GM19455 (cell line): ENCODE data around the gene RAPGEF2.

Experiments used
- ATAC-seq: cut with Tn5 transposase; IDR thresholded peaks from one replicate; pipeline ENCODE4 v1.9.1; 2021; ENCODE audit not compliant: unreplicated experiment

RAPGEF2 gene

GRCh38 chr4:159395693-159396092, 292.8 kb downstream of the RAPGEF2 start:
- ATAC-seq, result no peak

- ATAC-seq, result no peak
Observed at GRCh38 chr4:159396151-159396550, 293.3 kb downstream of the RAPGEF2 start.

- ATAC-seq, result no peak
Observed at GRCh38 chr4:159398236-159398638, 295.4 kb downstream of the RAPGEF2 start.

GRCh38 chr4:159400558-159401225, 297.8 kb downstream of the RAPGEF2 start:
- no peak for ATAC-seq

- no peak for ATAC-seq
Observed at GRCh38 chr4:159401226-159401712, 298.4 kb downstream of the RAPGEF2 start.

GRCh38 chr4:159401791-159402380, 299.0 kb downstream of the RAPGEF2 start:
- no peak for ATAC-seq
